Prostate gland (tissue), 2 donors: ENCODE measurements around the gene NGB. TPM values are rescaled to one million over a fixed set of nuclear protein-coding genes. Genes with fewer than 3 reads are reported as not detected.

Experiments
- DNase-seq: peaks from one replicate; pipeline ENCODE4 v3.0.0-alpha.2; 2019; ENCODE audit warnings: low spot score
- H3K27ac ChIP-seq, 2 donors: fragments of 200-600 bp; sonication (generic); 2 replicates each; pipeline ENCODE4 v1.5.1; 2017 to 2019
- H3K27me3 ChIP-seq: fragments of 200-600 bp; sonication (generic); replicated peaks from 2 replicates; pipeline ENCODE4 v1.5.1; 2019; ENCODE audit not compliant: insufficient read depth
- H3K36me3 ChIP-seq, 2 donors: fragments of 200-600 bp; sonication (generic); 1 replicate in 1 of 2; 2 replicates in 1 of 2; pipeline versions ENCODE4 v1.5.1 to v1.8.1; 2017 to 2019
- H3K4me1 ChIP-seq: fragments of 200-600 bp; sonication (generic); replicated peaks from 2 replicates; pipeline ENCODE4 v1.5.1; 2019
- H3K4me3 ChIP-seq, 2 donors: fragments of 200-600 bp; sonication (generic); 2 replicates each; pipeline ENCODE4 v1.5.1; 2017 to 2019
- H3K9me3 ChIP-seq: fragments of 200-600 bp; sonication (generic); 2 replicates; pipeline ENCODE4 v1.5.1; 2017
- CTCF ChIP-seq, 4 experiments: fragments of 200-600 bp in 2 of 4; fragments of 450-650 bp in 2 of 4; sonication (generic) in 2 of 4; IDR thresholded peaks; 1 replicate in 3 of 4; 2 replicates in 1 of 4; pipeline ENCODE4 v1.5.1; 2016 to 2019; ENCODE audit warnings: antibody characterized with exemption in 4 of 4, mild to moderate bottlenecking in 2 of 4, moderate library complexity in 2 of 4
- POLR2A ChIP-seq: fragments of 450-650 bp; IDR thresholded peaks from one replicate; pipeline ENCODE4 v1.6.1; 2016; ENCODE audit warnings: antibody characterized with exemption, mild to moderate bottlenecking
- POLR2AphosphoS5 ChIP-seq: sonication (generic); formaldehyde crosslinking; IDR thresholded peaks from one replicate; pipeline ENCODE4 v1.6.1; 2017; ENCODE audit warnings: antibody characterized with exemption
- WGBS: methylation state at CpG from one replicate; pipeline ENCODE4 v1.1.5; 2018; 5-methylcytosine and 5-hydroxymethylcytosine counted together
- intact Hi-C: fragments of 100-400 bp; cut with DNase I; formaldehyde crosslinking; loops from one replicate; pipeline ENCODE4 v1.14.2; 2022
- total RNA-seq, 2 donors: library from RNA; depleted of rRNA; stranded (reverse); fragments of >200 nt; gene quantifications; one replicate each; pipeline ENCODE4 v1.1.0, GENCODE V29; 2016

The NGB gene
- total RNA-seq, 2 donors from 2014 or later = 0.91 TPM; not detected in 1

DNA sequence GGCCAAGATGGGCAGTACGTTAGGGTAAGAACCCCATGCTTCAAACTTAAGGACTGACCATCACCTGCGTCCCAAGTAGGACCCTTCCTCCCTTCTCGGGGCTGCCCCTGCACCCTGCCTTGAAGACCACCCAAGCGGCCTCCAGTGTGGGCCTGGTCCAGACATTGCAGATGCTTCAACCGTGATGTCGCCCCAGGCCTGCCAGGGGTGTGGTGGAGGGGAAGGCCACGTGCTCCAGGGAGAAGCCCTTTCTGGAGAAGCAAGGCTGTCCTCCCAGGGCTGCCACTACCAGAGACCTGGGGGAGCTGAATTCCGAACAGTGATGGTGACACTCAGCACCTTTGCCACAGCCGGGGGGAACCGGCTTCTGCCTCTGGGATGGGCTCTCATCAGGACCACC, 13.3 kb downstream of the NGB start:
- no peak overlapping the region for H3K4me3 ChIP-seq
- H3K9me3 ChIP-seq = no peaks in the 10 kb centered on the region
- no peaks in the 10 kb centered on the region for H3K36me3 ChIP-seq
- 88% methylated on average over 10 of the region's 10 CpGs for WGBS
- TF ChIP-seq POLR2A (no peak), CTCF (IDR thresholded peaks at IDR 0.05) (no peak), POLR2AphosphoS5 (no peak)
- no peak overlapping the region for H3K27ac ChIP-seq
- no peaks in the 10 kb centered on the region for H3K4me1 ChIP-seq
- intact Hi-C loops = no loop called here
- H3K27me3 ChIP-seq = no peaks in the 10 kb centered on the region
- no peak for DNase-seq

- H3K27ac ChIP-seq = no peak overlapping the region
- H3K36me3 ChIP-seq = no peaks in the 10 kb centered on the region
- H3K4me1 ChIP-seq = no peaks in the 10 kb centered on the region
- no peak for TF ChIP-seq POLR2A
- no peak for TF ChIP-seq POLR2AphosphoS5
- TF ChIP-seq CTCF (IDR thresholded peaks at IDR 0.05) = no peak
- H3K9me3 ChIP-seq = no peaks in the 10 kb centered on the region
- no peak overlapping the region for H3K4me3 ChIP-seq
- no peak for DNase-seq
- intact Hi-C loops = no loop called here
- no peaks in the 10 kb centered on the region for H3K27me3 ChIP-seq
- 90% methylated on average over 7 of the region's 8 CpGs for WGBS
These were observed 14.3 kb downstream of the NGB start for GRCh38 chr14:77256694-77257093.

DNA sequence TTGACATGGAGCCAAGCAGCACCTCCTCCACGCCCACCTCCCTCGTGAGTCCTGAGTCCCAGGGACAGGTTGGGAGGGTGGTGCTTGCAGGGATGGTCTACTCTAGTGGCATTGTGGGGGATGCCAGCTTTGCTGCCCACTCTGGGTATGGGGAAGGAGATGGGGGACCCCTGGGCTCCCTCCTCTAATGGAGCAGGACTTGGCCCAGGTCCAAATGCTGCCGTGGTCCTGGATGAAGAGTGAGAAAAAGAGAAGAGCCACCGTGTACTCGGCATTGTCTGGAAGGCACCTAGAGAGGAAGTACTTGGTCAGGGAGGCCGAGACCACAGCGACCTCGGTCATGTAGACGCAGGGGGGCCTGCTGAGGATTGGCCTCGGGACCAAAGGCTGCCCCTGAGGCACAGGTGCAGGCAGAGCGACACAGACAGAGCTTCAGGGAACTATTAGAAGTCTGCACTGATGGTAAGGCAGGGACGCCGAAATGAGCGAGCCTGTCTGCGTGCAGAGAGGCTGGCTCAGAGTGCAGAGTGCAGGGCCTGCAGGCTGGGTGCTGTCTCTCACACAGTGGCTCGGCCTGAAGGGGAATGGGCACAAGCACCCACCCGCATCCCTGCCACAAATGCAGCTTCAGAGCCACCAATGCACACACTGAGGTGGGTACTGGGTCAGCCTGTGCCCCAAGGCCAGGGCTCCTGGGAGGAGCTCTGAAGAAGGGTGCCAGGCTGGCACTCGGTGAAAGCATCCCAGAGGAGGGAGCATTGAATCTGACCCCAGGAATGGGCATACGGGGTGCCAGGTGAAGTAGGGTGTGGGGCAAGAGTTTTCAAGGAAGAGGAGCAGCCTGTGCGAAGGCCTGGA, 17.4 kb downstream of the NGB start:
- 60% methylated on average over 20 of the region's 20 CpGs for WGBS
- no peak for DNase-seq
- no peak overlapping the region for H3K27ac ChIP-seq
- intact Hi-C loops = no loop called here
- no peaks in the 10 kb centered on the region for H3K36me3 ChIP-seq
- no peaks in the 10 kb centered on the region for H3K4me1 ChIP-seq
- no peak overlapping the region for H3K4me3 ChIP-seq
- TF ChIP-seq POLR2A (no peak), POLR2AphosphoS5 (no peak), CTCF (IDR thresholded peaks at IDR 0.05) (no peak)
- H3K27me3 ChIP-seq = no peaks in the 10 kb centered on the region
- no peaks in the 10 kb centered on the region for H3K9me3 ChIP-seq

DNA sequence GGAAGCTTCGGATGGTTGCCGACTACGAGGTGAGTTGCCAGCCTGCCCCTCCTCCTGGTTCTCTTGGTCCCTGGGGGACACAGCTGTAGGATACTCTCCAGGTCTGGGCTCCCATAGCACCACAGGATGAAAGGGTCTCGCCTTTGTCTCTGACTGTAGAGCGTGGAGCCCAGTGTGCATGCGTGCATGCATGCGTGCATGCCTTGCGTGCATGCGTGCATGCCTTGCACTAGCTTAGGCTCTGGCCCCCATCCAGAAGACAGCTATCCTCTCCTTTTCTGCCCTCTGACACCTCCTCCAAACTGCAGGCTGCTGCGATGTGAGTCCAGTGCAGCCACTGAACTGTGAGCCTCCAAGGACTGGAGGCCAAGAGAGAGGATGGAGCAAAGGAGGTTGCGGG, 19.1 kb downstream of the NGB start:
- DNase-seq = no peak
- Histone ChIP-seq H3K27ac (no peak overlapping the region), H3K36me3 (no peaks in the 10 kb centered on the region), H3K4me3 (no peak overlapping the region), H3K4me1 (no peaks in the 10 kb centered on the region), H3K27me3 (no peaks in the 10 kb centered on the region), H3K9me3 (no peaks in the 10 kb centered on the region)
- intact Hi-C loops = no loop called here
- no peak for TF ChIP-seq POLR2A
- TF ChIP-seq POLR2AphosphoS5 = no peak
- no peak for TF ChIP-seq CTCF (IDR thresholded peaks at IDR 0.05)
- 90% methylated on average over 11 of the region's 11 CpGs for WGBS

DNA sequence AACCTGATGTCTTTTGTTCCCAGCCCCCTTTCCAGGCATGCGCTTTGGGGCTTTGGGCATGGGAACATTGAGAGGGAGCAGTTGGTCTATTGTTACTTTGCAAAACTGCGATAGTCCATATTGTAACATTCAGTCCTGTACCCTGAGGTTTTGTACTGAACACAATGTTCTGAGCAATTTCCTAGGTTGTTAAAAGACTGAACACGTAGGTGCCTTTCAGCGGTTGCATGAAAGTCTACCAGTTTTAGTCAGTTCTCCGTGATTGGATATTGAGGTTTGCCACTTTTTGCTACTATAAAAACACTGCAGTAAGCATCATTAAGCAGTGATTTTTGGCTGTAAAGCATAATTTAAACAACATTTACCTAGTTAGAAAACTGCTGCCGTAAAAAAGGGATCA, 20.1 kb downstream of the NGB start:
- intact Hi-C loops = no loop called here
- Histone ChIP-seq H3K27ac (no peak overlapping the region), H3K4me1 (no peaks in the 10 kb centered on the region), H3K9me3 (no peaks in the 10 kb centered on the region), H3K36me3 (no peaks in the 10 kb centered on the region), H3K4me3 (no peak overlapping the region), H3K27me3 (no peaks in the 10 kb centered on the region)
- TF ChIP-seq POLR2A (no peak), CTCF (IDR thresholded peaks at IDR 0.05) (no peak), POLR2AphosphoS5 (no peak)
- 73% methylated on average over 6 of the region's 6 CpGs for WGBS
- DNase-seq = no peak
